DOHH2 (cell line): ENCODE measurements around the gene CPM.

ENCODE experiments used
- H3F3A ChIP-seq: fragments of 200-600 bp; sonication (generic), shearing (Covaris generic); 2 replicates; pipeline ENCODE4 v1.6.0; 2016; ENCODE audit warnings: antibody characterized with exemption, mild to moderate bottlenecking; ENCODE audit not compliant: control insufficient read depth, insufficient read depth
- H3K27ac ChIP-seq: fragments of 200-600 bp; sonication (generic); 2 replicates; pipeline ENCODE4 v1.5.1; 2014; ENCODE audit warnings: low read depth, mild to moderate bottlenecking, low read length, moderate library complexity
- H3K27me3 ChIP-seq: fragments of 200-600 bp; sonication (generic); 2 replicates; pipeline ENCODE4 v1.6.1; 2014; ENCODE audit warnings: mild to moderate bottlenecking, low read length, mixed read lengths; ENCODE audit not compliant: control insufficient read depth
- H3K36me3 ChIP-seq: fragments of 200-600 bp; sonication (generic); 2 replicates; pipeline ENCODE4 v1.6.1; 2014; ENCODE audit warnings: mild to moderate bottlenecking, low read length, moderate library complexity, mixed read lengths; ENCODE audit not compliant: control insufficient read depth
- H3K4me1 ChIP-seq: fragments of 200-600 bp; sonication (generic); 2 replicates; pipeline ENCODE4 v1.6.1; 2014; ENCODE audit warnings: mild to moderate bottlenecking, low read length, mixed read lengths; ENCODE audit not compliant: control insufficient read depth
- H3K4me2 ChIP-seq: fragments of 200-600 bp; sonication (generic); 2 replicates; pipeline ENCODE4 v1.6.0; 2014; ENCODE audit warnings: mild to moderate bottlenecking, low read length, moderate library complexity
- H3K4me3 ChIP-seq: fragments of 200-600 bp; sonication (generic); 2 replicates; pipeline ENCODE4 v1.5.1; 2014; ENCODE audit warnings: mild to moderate bottlenecking, low read length, mixed read lengths
- H3K79me2 ChIP-seq: fragments of 200-600 bp; sonication (generic); 2 replicates; pipeline ENCODE4 v1.6.1; 2014; ENCODE audit warnings: mild to moderate bottlenecking, low read length, mixed read lengths; ENCODE audit not compliant: control insufficient read depth
- H3K9me2 ChIP-seq: fragments of 200-600 bp; sonication (generic); replicated peaks from 2 replicates; pipeline ENCODE4 v1.6.1; 2014; ENCODE audit warnings: mild to moderate bottlenecking, low read length, mixed read lengths; ENCODE audit not compliant: control insufficient read depth
- H3K9me3 ChIP-seq: fragments of 200-600 bp; sonication (generic); 2 replicates; pipeline ENCODE4 v1.6.1; 2014; ENCODE audit warnings: antibody characterized with exemption, low read length, mixed read lengths; ENCODE audit not compliant: control insufficient read depth, insufficient read depth
- H4K20me1 ChIP-seq: fragments of 200-600 bp; sonication (generic); 2 replicates; pipeline ENCODE4 v1.6.0; 2014; ENCODE audit warnings: low read depth, mild to moderate bottlenecking, antibody characterized with exemption, low read length, moderate library complexity; ENCODE audit not compliant: control insufficient read depth, insufficient read depth
- CTCF ChIP-seq: fragments of 200-600 bp; sonication (generic); IDR thresholded peaks from one replicate; pipeline ENCODE4 v1.5.1; 2014; ENCODE audit warnings: antibody characterized with exemption, mild to moderate bottlenecking, low read depth, low read length; ENCODE audit not compliant: poor library complexity, severe bottlenecking
- EZH2phosphoT487 ChIP-seq: fragments of 200-600 bp; sonication (generic); IDR thresholded peaks from 2 replicates; pipeline ENCODE4 v1.6.1; 2017; ENCODE audit warnings: borderline replicate concordance, mild to moderate bottlenecking, antibody characterized with exemption, low read length, moderate library complexity, mixed read lengths

The CPM gene

GRCh38 chr12:68950511-68950910, 17.5 kb upstream of the CPM start:
- no peak overlapping the region for H3K4me2 ChIP-seq
- H3K79me2 ChIP-seq: no peaks in the 10 kb centered on the region
- H3K9me3 ChIP-seq: no peaks in the 10 kb centered on the region
- H3K27ac ChIP-seq: no peak overlapping the region
- peaks cover 4% of the 10 kb centered on the region for H3F3A ChIP-seq
- H3K4me1 ChIP-seq: peaks cover under 1% of the 10 kb centered on the region
- H3K27me3 ChIP-seq: no peaks in the 10 kb centered on the region
- no peaks in the 10 kb centered on the region for H4K20me1 ChIP-seq
- H3K9me2 ChIP-seq: no peaks in the 10 kb centered on the region
- no peak overlapping the region for H3K4me3 ChIP-seq
- no peak for TF ChIP-seq EZH2phosphoT487
- no peak for TF ChIP-seq CTCF
- no peaks in the 10 kb centered on the region for H3K36me3 ChIP-seq

- Histone ChIP-seq H3K9me3 (no peaks in the 10 kb centered on the region), H3K27me3 (no peaks in the 10 kb centered on the region), H3F3A (peaks cover 4% of the 10 kb centered on the region), H3K4me1 (peaks cover 12% of the 10 kb centered on the region), H3K79me2 (no peaks in the 10 kb centered on the region), H4K20me1 (no peaks in the 10 kb centered on the region), H3K9me2 (no peaks in the 10 kb centered on the region), H3K4me2 (peak overlapping the region; percentile 18; the same call in 1 of the 2 replicates), H3K4me3 (no peak overlapping the region), H3K27ac (no peak overlapping the region), H3K36me3 (no peaks in the 10 kb centered on the region)
- TF ChIP-seq CTCF: no peak
- no peak for TF ChIP-seq EZH2phosphoT487
These were observed 12.3 kb upstream of the CPM start for GRCh38 chr12:68945255-68945654.

- Histone ChIP-seq H3K27ac (no peak overlapping the region), H3K4me1 (peaks cover 12% of the 10 kb centered on the region), H3K4me3 (no peak overlapping the region), H3F3A (peaks cover 4% of the 10 kb centered on the region), H3K9me3 (no peaks in the 10 kb centered on the region), H4K20me1 (no peaks in the 10 kb centered on the region), H3K36me3 (no peaks in the 10 kb centered on the region), H3K9me2 (no peaks in the 10 kb centered on the region), H3K79me2 (no peaks in the 10 kb centered on the region), H3K27me3 (no peaks in the 10 kb centered on the region), H3K4me2 (no peak overlapping the region)
- TF ChIP-seq EZH2phosphoT487 (no peak), CTCF (no peak)
These were observed 11.5 kb upstream of the CPM start for GRCh38 chr12:68944296-68945076.
